Upper lobe of left lung (tissue), 6 donors: ENCODE data around the gene PRDM8. TPM values are rescaled to one million over a fixed set of nuclear protein-coding genes. Genes with fewer than 3 reads are reported as not detected.

Source experiments
- ATAC-seq, 2 donors: fragments of 200-7000 bp; cut with Tn5 transposase; one replicate each; pipeline ENCODE4 v1.9.1; 2022; ENCODE audit warnings: mild to moderate bottlenecking in 2 of 2, moderate library complexity in 2 of 2; ENCODE audit not compliant: low FRiP score in 2 of 2
- DNase-seq, 2 donors: peaks; one replicate each; pipeline ENCODE4 v3.0.0-alpha.2; 2019 to 2020
- H3K27ac ChIP-seq, 4 donors: fragments of 200-600 bp; sonication (generic); one replicate each; pipeline ENCODE4 v1.5.1; 2016 to 2019
- H3K27me3 ChIP-seq, 4 donors: fragments of 200-600 bp; sonication (generic); one replicate each; pipeline ENCODE4 v1.5.1; 2017 to 2019
- H3K36me3 ChIP-seq, 4 donors: fragments of 200-600 bp; sonication (generic); one replicate each; pipeline ENCODE4 v1.5.1; 2016 to 2019
- H3K4me1 ChIP-seq, 4 donors: fragments of 200-600 bp; sonication (generic); one replicate each; pipeline ENCODE4 v1.5.1; 2018 to 2019
- H3K4me3 ChIP-seq, 4 donors: fragments of 200-600 bp; sonication (generic); one replicate each; pipeline ENCODE4 v1.5.1; 2017 to 2019; ENCODE audit warnings: mild to moderate bottlenecking in 2 of 4, moderate library complexity in 1 of 4
- H3K9me3 ChIP-seq, 4 donors: fragments of 200-600 bp; sonication (generic); one replicate each; pipeline ENCODE4 v1.5.1; 2018 to 2019
- CTCF ChIP-seq, 6 experiments: fragments of 450-650 bp in 4 of 6; fragments of 200-600 bp in 2 of 6; sonication (generic) in 2 of 6; IDR thresholded peaks; one replicate each; pipeline ENCODE4 v1.5.1; 2016 to 2019; ENCODE audit warnings: antibody characterized with exemption in 6 of 6
- EP300 ChIP-seq, 4 donors: sonication (generic); formaldehyde crosslinking; IDR thresholded peaks; one replicate each; pipeline ENCODE4 v1.5.1; 2017; ENCODE audit warnings: antibody characterized with exemption in 4 of 4, control low read depth in 2 of 4
- POLR2A ChIP-seq, 4 donors: fragments of 450-650 bp; IDR thresholded peaks; one replicate each; pipeline ENCODE4 v1.5.1; 2016 to 2017; ENCODE audit warnings: antibody characterized with exemption in 4 of 4, mild to moderate bottlenecking in 2 of 4
- POLR2AphosphoS5 ChIP-seq, 2 donors: sonication (generic); formaldehyde crosslinking; IDR thresholded peaks; one replicate each; pipeline ENCODE4 v1.5.1; 2017; ENCODE audit warnings: antibody characterized with exemption in 2 of 2
- WGBS, 2 donors: methylation state at CpG; one replicate each; pipeline ENCODE4 v1.1.5; 2017 to 2018; 5-methylcytosine and 5-hydroxymethylcytosine counted together
- total RNA-seq, 6 donors: library from RNA; depleted of rRNA in 4 of 6; stranded (reverse); fragments of >200 nt in 4 of 6; gene quantifications; one replicate each; pipeline versions ENCODE4 v1.1.0 to v1.2.1, GENCODE V29; 2016 to 2021
- donor health status: DM: no; HTN: no; CAD: no; lungs with moderate emphysema.
- donor health status: DM: no; HTN: yes; CAD: no; lungs with severe emphysema.

The PRDM8 gene
- total RNA-seq, 6 donors from 2014 or later: 0.11 to 3.3 (median 1.9) TPM

- peaks cover 0 to 29% (median 11%) of the 10 kb centered on the region in 4 donors for H3K27me3 ChIP-seq
- peak overlapping the region; percentile 61 to 77 (median 72) for H3K27ac ChIP-seq
- ATAC-seq (peak in 1 of 2 donors; percentile 66), DNase-seq (peak in 1 of 2 donors; percentile 89)
- TF ChIP-seq CTCF (IDR thresholded peaks at IDR 0.05): no peak
- peak in 1 of 4 donors; percentile 29 for TF ChIP-seq POLR2A (IDR thresholded peaks at IDR 0.05)
- H3K36me3 ChIP-seq: no peaks in the 10 kb centered on the region
- peak overlapping the region; percentile 50 to 81 (median 66) for H3K4me3 ChIP-seq
- WGBS, 2 donors: 0 to 2% methylated on average over 16 to 21 of the region's 88 CpGs
- peaks cover 10 to 35% (median 23%) of the 10 kb centered on the region in 4 donors for H3K4me1 ChIP-seq
- H3K9me3 ChIP-seq: no peaks in the 10 kb centered on the region
These were observed 5.6 kb downstream of the PRDM8 start for GRCh38 chr4:80202741-80203553.

GRCh38 chr4:80204433-80205011 lies 7.2 kb downstream of the PRDM8 start:
- Histone ChIP-seq H3K4me1 (peaks cover 10 to 32% (median 20%) of the 10 kb centered on the region in 4 donors), H3K4me3 (no peak overlapping the region), H3K27ac (no peak overlapping the region), H3K27me3 (peaks cover 0 to 23% (median 7%) of the 10 kb centered on the region in 4 donors), H3K9me3 (no peaks in the 10 kb centered on the region), H3K36me3 (no peaks in the 10 kb centered on the region)
- no peak for DNase-seq
- WGBS, 2 donors: 83 to 93% methylated on average over 5 of the region's 5 CpGs
- ATAC-seq: no peak
- TF ChIP-seq POLR2AphosphoS5 (IDR thresholded peaks at IDR 0.05) (no peak), POLR2A (IDR thresholded peaks at IDR 0.05) (no peak), EP300 (IDR thresholded peaks at IDR 0.05) (no peak), CTCF (IDR thresholded peaks at IDR 0.05) (no peak)

- Histone ChIP-seq H3K27me3 (peaks cover 0 to 15% (median 7%) of the 10 kb centered on the region in 4 donors), H3K9me3 (no peaks in the 10 kb centered on the region), H3K4me1 (peaks cover 10 to 32% (median 20%) of the 10 kb centered on the region in 4 donors), H3K27ac (no peak overlapping the region), H3K4me3 (no peak overlapping the region), H3K36me3 (no peaks in the 10 kb centered on the region)
- ATAC-seq: no peak
- 95 to 97% methylated on average over 9 of the region's 9 CpGs for WGBS, 2 donors
- no peak for DNase-seq
- TF ChIP-seq CTCF (IDR thresholded peaks at IDR 0.05): no peak
- TF ChIP-seq POLR2AphosphoS5 (IDR thresholded peaks at IDR 0.05): no peak
- no peak for TF ChIP-seq POLR2A (IDR thresholded peaks at IDR 0.05)
- no peak for TF ChIP-seq EP300 (IDR thresholded peaks at IDR 0.05)
These were observed 8.8 kb downstream of the PRDM8 start for GRCh38 chr4:80206111-80206510.

- Histone ChIP-seq H3K36me3 (no peaks in the 10 kb centered on the region), H3K27ac (no peak overlapping the region), H3K4me1 (peaks cover 10 to 27% (median 16%) of the 10 kb centered on the region in 4 donors), H3K27me3 (peaks cover 0 to 14% (median 5%) of the 10 kb centered on the region in 4 donors), H3K4me3 (no peak overlapping the region), H3K9me3 (no peaks in the 10 kb centered on the region)
- TF ChIP-seq POLR2AphosphoS5 (IDR thresholded peaks at IDR 0.05) (no peak), CTCF (IDR thresholded peaks at IDR 0.05) (no peak), POLR2A (IDR thresholded peaks at IDR 0.05) (no peak), EP300 (IDR thresholded peaks at IDR 0.05) (no peak)
- DNase-seq: peak in 1 of 2 donors; percentile 58
- WGBS, 2 donors: 53 to 63% methylated on average over 14 to 29 of the region's 29 CpGs
- ATAC-seq: peak; percentile 32 to 37
These were observed 9.3 kb downstream of the PRDM8 start for GRCh38 chr4:80206521-80207171.
